Hematopoietic multipotent progenitor cell treated with erythropoietin and hydrocortisone succinate and interleukin-3 and kit ligand, for 8 days (in vitro differentiated cells): ENCODE measurements around the gene MAP3K1.
"Not testable (repeated sequence)": the region's sequence is repeated elsewhere in the genome, so short reads cannot be mapped to it uniquely, and the experiment has no call there.

Experiments used
- DNase-seq: peaks from one replicate; pipeline ENCODE4 v3.0.0-alpha.2; 2015

Gene MAP3K1

DNA sequence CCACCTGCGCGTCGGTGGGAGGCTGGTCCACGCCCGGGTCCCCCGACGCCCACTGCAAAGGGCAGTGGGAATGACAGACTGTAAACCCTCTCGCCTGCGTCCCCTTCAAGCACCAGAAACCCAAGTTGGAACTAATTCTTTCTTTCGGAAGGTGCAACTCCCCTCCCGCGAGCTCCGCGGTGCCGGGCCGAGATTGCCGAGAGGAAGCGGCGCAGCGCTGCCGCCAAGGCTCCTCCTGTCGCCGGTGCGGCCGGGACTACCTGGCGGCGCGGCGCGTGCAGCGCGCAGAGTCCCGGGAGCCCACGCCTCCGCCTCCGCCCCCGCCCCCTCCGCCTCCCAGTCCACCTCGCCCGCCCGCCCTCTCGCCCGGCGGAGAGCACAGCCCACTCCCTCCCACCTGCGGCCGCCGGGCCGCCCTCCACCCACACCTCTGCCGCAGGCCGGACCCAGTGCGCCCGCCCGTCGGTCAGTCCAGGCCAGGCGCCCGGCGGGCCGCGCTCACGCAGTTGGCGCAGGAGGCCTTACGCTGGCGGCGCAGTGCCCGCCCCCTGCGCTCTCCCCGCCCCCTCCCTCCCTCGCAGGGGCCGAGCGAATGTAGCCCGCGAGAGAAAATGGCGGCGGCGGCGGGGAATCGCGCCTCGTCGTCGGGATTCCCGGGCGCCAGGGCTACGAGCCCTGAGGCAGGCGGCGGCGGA lies at the start of gene MAP3K1:
TSS of gene MAP3K1 (plus strand) at position 587 of the 695 bp plus-strand sequence. CDS start at position 612, 25 bp downstream.
- peak; percentile 69 for DNase-seq

DNA sequence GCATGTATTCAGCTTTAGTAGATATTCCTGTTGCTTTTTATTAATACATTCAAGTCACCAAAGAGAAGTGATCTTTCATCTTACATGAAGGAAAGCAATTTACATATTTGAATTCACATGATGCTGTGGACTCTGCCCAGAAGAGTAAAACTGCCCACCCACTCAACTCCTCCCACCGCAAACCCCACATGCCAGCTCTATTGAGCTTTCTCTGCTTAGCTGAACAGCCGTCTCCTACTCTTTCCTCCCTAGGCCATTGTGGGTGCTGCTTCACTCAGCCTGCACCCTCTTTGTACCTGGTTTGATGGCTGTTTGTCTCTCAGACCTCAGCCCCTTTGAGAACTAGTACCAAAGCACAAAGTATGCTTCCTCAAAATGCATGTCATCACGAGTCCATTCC lies 48.4 kb upstream of the MAP3K1 start:
- DNase-seq, result no peak

DNA sequence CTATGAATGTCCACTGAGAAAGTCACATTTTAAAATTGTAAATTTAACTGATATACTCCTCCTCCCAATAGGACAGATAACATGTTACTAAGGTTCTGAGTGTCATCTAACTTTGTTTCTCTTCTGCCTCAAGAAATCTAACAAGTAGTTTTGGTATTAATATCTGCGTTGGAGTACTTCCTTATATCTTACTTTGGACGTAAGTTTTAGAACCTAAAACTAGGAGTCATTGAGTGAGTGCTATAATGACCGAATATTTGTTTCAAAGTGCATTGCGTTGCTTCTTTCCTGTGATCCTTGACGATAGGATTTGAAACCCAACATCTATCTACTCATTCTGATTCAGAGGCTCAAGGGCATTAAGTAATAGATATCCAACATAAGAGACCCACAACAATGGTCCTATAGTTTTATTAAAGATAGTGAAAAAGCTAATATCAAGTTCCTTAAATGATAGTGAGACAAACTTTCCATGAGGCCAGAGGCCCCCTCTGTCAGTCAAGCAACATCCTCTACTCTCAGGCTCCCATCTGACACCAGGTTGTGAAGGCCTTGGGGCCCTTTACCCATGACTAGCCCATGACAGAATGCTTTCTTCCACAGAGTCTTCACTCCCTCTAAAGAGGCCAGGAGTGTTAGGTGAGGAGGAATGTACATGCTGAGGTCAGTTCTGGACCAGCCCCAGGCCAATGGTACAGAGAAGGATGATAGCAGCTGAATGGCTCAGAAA lies 45.3 kb upstream of the MAP3K1 start:
- DNase-seq, result no peak

DNA sequence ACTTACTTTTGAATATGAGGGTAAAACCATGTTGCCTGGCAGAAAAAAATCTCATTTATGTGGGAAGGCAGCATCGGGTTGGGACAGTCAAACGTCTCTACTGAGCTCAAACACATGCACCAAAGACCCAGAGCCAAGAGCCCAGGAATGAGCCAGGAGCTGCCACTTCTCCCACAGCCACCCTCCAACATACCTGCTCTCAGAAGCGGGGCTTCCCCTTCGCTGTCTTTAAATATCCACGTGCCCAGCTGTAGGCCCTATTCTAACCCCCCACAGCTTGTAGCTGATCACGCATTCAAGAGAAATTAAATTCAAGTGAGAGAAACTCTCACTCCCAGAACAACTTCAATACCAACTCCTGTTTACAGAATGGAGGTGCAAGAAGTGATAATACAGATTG lies 42.6 kb upstream of the MAP3K1 start:
- no peak for DNase-seq

DNA sequence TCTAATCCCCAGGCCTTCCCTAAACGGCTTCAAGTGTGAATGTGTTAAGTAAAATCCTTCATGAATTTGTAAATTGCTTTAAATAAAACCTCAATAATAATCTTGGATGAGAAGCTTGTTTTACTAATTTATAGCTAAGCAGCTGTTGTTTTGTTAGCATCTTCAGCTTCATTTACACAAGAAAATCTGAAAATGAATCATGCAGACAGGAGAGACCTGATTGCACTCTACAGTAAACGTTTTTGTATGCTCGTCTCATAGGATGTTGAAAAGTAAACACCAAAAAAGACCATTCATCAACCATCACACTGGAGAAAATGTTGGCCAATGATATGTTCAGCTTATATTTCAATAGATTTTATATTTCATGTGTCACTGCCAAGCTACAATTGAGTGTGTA lies 40.4 kb upstream of the MAP3K1 start:
- no peak for DNase-seq

DNA sequence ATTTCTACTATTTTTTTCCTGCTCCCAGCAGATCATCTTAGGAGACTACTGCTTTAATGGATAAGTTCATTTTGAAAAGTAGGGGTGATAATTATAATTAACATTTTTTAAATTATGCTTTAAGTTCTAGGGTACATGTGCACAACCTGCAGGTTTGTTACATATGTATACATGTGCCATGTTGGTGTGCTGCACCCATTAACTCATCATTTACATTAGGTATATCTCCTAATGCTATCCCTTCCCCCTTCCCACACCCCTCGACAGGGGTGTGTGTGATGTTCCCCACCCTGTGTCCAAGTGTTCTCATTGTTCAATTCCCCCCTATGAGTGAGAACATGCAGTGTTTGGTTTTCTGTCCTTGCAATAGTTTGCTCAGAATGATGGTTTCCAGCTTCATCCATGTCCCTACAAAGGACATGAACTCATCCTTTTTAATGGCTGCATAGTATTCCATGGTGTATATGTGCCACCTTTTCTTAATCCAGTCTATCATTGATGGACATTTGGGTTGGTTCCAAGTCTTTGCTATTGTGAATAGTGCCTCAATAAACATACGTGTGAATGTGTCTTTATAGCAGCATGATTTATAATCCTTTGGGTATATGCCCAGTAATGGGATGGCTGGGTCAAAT lies 39.0 kb upstream of the MAP3K1 start:
- DNase-seq, result not testable (repeated sequence)

DNA sequence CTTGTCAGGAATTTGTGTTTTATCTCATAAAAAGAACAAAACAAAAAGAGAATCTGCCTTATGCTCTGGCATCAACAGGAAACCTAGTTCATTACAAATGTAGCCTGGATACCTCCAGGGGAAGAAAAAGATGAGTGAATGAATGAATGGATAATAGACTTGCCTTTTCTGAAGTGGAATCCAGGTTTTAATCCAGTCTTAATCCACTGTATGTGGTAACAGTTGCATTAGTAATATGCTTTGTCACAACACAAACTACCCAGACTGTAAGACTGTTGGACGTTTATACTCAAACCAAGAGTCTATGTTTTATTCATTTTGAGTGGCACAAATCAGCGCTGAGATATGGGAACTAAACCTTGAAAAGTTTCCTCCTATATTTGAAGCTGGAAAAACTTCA lies 32.1 kb upstream of the MAP3K1 start:
- no peak for DNase-seq

DNA sequence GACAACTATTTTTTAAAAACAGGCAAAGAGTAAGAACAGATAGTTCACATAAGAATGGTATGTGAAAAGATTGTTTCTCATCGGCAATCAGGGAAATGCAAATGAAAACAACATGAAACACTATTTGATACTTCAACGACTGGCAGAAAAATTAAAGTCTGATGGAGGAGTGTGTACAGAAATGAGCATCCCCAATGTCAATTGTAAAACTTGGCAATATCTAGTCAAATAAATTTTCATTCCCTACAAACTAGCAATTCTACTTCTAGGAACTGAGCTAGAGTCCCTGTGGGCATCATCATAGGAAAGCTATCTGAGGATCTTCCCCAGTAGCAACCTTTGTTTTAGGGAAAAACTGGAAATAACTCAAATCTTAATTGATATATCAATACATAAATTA lies 29.0 kb upstream of the MAP3K1 start:
- no peak for DNase-seq

DNA sequence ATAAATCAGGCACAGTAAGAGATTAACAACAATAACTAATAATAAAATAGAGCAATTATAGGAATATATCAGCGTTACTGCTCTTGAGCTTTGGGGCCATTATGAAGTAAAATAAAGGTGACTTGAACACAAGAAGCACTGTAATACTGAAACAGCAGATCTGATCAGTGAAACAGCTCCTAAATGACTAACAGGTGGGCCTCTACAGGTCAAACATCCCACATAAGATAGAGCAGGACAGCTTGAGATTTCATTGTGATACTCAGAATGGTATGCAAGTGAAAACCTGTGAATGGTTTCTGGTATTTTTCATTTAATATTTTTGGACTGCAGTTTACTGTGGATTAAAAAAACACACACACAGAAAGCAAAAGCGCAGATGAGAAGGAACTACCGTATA lies 24.0 kb upstream of the MAP3K1 start:
- no peak for DNase-seq

DNA sequence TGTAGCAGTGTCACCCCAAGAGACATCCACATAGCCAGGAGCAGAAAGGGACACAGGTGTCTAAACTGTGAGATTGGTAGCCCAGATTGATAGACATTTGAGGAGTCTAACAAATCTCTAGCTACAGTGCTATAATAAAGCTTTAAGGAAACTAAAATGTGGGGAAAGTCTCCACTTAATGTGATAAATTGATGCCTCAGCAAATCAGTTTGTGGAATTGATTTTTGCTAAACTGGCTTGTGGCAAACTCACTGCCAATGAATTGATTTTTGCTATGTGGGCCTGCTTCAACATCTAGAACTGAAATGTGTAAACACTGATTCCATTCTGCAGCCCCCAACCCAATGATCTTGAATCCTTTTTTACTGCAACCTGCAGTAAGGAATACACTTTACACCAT lies 16.8 kb upstream of the MAP3K1 start:
- DNase-seq, result no peak

DNA sequence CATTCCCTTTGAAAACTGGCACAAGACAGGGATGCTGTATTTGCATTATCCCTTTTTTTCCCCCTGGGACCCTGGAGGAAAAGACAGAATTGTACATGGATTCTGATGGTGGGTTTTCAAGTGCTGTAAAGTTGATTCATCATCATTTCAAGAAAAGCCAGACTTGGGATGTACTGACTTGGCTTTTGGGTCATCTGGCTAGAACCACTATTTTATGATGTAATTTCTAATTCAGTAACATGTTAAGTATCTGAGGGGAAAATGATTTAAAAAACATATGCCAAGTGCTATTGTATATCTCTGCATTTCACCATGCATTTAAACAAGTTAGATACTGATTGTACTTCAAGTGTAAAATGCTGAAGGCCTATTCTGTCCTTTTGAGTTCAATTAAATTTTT lies 15.2 kb upstream of the MAP3K1 start:
- no peak for DNase-seq

DNA sequence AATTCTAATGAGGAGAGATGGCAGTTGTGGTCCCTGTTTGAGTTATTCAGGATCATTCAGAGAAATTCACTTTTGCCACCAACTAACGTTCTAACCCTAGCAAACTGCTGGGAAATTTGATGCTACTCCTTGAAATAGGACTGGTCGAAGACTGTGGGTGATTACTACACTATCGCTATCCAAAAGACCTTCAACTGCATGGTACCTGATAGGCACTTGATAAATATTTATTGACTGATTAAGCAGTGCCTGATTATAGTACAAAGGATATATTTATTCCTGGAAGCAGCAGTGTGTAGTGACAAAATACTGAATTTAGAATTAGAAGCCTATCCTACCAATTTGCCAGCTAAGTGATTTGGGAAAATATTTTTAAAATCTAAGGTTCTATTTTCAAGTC lies 14.1 kb upstream of the MAP3K1 start:
- DNase-seq, result no peak

DNA sequence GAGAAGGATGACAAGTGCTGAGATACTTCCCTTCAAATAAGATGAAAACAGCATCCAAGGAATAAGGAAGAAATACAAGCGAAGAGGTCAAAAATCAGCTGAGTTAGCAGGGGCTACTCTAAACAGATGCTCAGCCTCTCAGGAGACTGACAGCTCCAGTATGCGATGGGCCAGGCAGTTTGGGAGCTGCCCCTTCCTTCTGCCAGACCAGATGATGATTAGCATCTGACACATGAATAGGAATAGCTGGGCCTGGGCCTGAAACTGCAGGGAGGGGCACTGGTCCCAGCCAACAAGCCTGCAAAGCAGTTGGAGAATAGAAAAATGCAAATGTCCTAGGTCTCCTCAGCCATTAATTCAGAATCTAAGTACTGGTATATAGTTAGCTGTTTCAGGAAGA lies 13.1 kb upstream of the MAP3K1 start:
- DNase-seq, result no peak

DNA sequence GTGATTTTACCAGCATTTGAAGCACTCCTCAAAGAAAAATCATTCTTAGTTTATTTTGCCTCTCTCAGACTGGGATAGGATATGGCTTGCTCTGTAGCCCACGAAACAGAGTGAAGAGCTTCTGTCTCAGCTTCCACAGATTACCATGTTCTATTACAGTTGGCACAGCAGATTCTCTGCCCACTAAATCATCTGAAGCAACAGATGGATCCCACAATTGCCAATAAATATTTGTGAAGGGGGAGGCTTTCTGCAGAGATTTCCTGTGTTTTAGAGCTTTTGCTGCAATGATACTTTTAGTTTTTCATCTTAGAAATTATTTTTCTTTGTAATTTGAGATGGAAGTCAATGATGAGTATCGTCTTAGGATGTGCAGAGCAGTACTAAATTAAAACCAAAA lies 12.3 kb upstream of the MAP3K1 start:
- DNase-seq, result no peak

DNA sequence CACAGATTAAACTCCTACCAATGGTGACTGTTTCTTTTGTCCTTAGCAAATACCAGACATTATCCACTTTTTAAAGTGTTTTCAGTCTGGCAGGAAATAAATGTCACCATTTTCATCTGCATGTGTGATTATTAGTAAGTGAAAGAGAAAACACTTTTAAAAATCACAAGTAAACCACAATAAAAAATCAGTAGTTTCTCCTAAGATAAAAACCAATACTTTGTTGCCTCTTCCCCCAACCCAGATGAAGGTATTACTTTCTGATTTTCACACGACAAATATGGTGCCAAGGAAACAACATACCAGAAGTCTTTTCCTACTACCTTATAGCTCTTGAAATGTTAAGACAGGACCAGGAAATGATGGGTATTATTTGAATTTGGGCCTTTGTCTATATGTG lies 11.5 kb upstream of the MAP3K1 start:
- DNase-seq, result no peak

DNA sequence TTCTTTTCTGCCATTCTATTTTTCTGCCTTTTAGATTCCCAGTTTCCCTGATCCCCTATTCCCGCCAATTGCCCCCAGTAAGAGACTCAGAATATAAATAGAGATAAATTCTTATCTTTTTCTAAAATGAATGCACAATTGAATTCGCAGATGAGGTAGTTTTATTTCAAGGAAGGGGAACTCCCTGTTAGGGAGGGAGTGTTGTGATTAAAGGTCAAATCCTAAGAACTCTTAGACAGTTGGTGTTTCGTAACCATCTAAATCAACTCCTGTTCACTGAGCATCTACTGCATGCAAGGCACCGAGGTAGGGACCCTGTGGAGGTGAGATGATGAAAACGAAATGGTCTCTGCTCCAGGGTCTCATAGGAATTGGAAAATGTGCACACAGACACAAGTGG lies 7.7 kb upstream of the MAP3K1 start:
- DNase-seq, result no peak

DNA sequence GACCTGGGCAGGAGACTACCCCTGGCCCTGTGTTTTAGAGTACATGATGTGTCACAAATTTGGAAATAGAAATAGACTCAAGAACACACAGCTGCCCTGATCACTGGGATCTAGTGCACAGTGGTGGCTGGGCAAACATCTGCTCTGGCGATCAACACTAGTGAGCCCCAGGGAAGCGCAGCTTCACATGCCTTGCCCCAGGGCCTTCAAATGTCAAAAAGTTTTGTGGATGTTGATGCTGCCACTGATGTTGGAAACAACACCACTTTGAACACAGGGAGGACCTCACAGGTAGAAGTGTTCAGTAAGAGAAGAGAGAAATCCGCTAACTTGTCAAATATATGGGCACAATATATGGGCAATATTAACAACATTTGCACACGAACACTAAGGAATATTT lies 7.1 kb upstream of the MAP3K1 start:
- DNase-seq, result no peak

DNA sequence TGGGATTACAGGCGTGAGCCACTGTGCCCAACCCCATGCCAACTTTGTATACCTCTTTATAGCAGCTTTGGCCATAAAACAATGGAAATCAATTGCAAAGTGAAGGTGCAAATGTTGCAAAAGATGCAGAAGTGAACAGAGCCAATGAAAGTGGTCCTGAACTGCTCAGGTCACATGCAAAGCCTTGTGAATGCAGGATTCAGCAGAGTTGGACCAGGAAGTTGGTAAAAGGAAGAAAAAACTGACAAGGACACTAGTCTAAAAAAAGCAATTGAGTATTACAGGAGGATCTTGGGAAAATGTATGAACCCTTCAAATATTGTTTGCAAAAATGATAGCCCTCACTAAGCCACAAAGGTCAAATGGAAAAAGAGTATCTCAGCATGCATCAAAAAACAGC lies 4.5 kb upstream of the MAP3K1 start:
- DNase-seq, result no peak

DNA sequence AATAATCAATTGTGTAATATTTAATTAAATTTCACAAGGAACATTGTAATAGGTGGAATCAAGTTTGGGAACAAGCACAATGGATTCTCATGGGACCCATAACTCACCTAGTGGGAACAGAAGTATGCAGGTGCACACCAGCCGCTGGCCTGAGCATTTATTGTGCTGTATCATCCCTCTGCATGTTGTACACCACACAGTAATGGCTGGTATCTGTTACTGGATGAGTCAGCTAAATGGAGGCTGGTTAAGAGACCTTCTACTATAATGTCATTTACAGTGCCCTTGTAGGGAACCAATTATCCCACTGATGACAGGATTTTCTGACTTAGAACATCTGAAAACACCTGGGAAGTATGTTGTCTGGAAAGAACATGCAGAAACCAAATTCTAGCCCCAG lies 3.2 kb upstream of the MAP3K1 start:
- peak; percentile 81 for DNase-seq

DNA sequence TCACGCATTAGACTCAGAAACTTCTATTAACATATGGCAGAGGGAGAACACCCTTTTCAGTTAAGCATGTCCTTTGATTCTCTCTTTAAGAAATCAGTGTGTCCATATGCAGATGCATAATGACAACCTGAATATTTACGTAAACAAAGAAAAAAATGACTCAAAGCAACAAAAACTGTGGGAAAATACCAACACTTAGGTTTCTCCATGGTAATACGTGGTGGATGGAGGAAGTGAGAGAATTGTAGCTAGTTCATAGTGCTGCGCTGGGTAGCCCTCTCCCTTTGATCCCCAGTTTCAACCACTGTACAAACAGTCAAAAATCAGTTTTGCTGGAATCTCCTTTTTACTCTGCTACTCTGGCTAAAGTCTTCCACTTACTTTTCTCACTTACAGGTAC lies 2.0 kb upstream of the MAP3K1 start:
- DNase-seq, result no peak

DNA sequence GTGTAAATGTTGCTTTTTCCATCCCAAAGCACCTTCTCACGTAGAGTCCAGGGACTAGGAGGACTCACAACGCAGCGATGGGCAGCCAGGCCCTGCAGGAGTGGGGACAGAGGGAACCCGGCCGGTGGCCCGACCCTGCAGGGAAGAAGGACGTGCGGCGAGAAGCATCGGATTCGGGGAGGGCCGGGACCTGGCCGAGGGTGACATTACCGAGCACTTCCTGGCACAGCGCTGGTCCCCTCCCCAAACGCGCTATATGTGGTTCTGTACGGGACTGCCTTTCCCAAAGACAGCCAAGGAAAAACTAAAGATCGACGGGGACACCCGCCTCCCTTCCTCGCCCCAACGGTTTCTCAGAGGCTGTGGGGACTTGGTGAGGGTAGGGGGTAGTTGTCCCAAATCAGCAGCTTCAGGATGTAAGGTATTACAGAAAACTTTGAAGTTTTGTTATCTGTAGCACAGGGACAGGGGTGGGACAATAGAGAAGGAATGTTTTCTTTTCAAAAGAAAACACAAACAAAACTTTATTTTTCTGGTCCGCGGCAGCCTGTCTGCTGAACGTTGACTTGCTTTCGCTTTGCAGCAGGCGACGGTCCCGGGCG lies 887 bp upstream of the MAP3K1 start:
- DNase-seq, result no peak

DNA sequence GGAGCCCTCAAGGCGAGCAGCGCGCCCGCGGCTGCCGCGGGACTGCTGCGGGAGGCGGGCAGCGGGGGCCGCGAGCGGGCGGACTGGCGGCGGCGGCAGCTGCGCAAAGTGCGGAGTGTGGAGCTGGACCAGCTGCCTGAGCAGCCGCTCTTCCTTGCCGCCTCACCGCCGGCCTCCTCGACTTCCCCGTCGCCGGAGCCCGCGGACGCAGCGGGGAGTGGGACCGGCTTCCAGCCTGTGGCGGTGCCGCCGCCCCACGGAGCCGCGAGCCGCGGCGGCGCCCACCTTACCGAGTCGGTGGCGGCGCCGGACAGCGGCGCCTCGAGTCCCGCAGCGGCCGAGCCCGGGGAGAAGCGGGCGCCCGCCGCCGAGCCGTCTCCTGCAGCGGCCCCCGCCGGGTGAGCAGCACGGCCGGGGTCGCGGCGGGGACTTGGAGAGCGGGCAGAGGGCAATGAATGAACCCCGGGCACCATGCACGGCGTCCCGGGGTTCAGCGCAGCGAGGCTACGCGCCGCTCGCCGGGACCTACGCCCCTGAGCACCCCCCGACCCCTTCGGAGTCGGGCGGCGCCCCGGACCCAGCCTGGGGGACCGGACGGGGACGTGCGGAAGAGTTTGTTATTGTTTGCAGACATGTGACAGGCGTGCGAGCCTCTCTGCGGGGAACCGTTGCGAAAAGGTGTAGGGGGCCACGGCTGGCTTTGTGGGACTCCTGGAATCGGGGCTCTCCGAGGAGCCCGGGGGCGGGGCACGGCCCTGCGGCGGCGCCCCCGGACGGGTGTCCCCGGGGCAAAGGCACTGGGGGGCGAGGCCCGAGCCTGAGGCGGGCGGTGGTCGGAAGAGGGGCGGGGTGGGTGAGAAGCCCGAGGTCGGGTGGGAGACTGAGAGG lies 553 bp downstream of the MAP3K1 start:
- DNase-seq, result peak; percentile 39

DNA sequence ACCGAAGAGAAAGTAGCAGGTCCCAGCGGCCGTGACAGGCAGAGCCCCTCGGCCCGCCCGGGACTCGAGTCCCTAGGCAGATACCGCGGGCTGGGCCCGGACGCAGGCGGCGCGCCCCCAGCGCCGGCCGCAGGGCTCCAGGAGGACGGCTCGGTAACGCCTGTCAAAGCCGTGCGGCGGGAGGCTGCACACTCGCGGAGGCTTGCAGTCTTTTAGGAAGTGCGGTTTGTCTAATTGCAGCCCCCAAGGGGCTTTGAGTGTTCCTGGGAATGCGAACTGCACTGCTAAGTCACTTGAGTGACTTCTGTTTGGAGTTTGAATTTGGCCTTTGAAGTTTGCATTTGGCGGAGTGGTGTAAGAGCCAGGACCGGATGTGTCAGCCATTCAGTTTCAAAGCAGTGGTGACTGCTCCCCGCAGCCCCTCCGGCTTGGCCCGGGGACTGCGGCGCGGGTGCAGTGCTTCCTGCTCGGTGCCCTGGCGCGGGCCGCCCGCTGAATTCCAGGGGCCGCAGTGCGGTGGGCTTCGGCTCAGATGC lies 1.3 kb downstream of the MAP3K1 start:
- DNase-seq, result peak; percentile 57
